ENCODE measurements around the gene HEMK1. TPM values are rescaled to one million over a fixed set of nuclear protein-coding genes. Genes with fewer than 3 reads are reported as not detected.

The HEMK1 gene
- total RNA-seq, 2 experiments from 2014 or later: 49.6 to 50.1 TPM

- H3K27ac Mint-ChIP-seq: peak overlapping the region; percentile 99
- no peaks in the 10 kb centered on the region for H3K27me3 Mint-ChIP-seq
- ChIA-PET POLR2A (interaction anchor here (0.6 to 34.1 kb wide), 6 partner anchors 8 to 779 kb away, joined by 3 to 4963 read pairs (median 231); partner anchors contain the start of genes C3orf18, CISH, CYB561D2 and HEMK1), CTCF (interaction anchor here (1.7 to 21.3 kb wide), 4 partner anchors 9 to 31 kb away, joined by 5 to 854 read pairs (median 174); partner anchors contain the start of genes C3orf18 and HEMK1)
- H3K4me1 Mint-ChIP-seq: peaks cover 55% of the 10 kb centered on the region
- H3K9me3 Mint-ChIP-seq: no peaks in the 10 kb centered on the region
- H3K4me3 Mint-ChIP-seq: peak overlapping the region; percentile 98
- peaks cover 93% of the 10 kb centered on the region for H3K36me3 Mint-ChIP-seq (ENCODE audit: low read depth)
- no peak for DNase-seq
These were observed 36.6 kb downstream of the HEMK1 start for GRCh38 chr3:50605901-50606326.

- ChIA-PET POLR2A (interaction anchor here (0.6 to 34.1 kb wide), 7 partner anchors 8 to 778 kb away, joined by 3 to 4963 read pairs (median 65); partner anchors contain the start of genes C3orf18, CISH, CYB561D2 and HEMK1), CTCF (interaction anchor here (1.7 to 21.3 kb wide), 3 partner anchors 10 to 32 kb away, joined by 5 to 854 read pairs (median 342); partner anchors contain the start of genes C3orf18 and HEMK1)
- peak; percentile 59 for DNase-seq
- Mint-ChIP-seq H3K4me3 (peak overlapping the region; percentile 98), H3K27me3 (no peaks in the 10 kb centered on the region), H3K4me1 (peaks cover 48% of the 10 kb centered on the region), H3K9me3 (no peaks in the 10 kb centered on the region), H3K36me3 (ENCODE audit: low read depth) (peaks cover 99% of the 10 kb centered on the region), H3K27ac (peak overlapping the region; percentile 99)
These were observed 37.3 kb downstream of the HEMK1 start for GRCh38 chr3:50606596-50606995.

- CTCF ChIA-PET: interaction anchor here (1.0 to 21.3 kb wide), 4 partner anchors 17 to 266 kb away, joined by 3 to 854 read pairs (median 172); partner anchors contain the start of genes C3orf18 and HEMK1
- POLR2A ChIA-PET: interaction anchor here (1.4 to 34.1 kb wide), 9 partner anchors 4 to 778 kb away, joined by 3 to 4963 read pairs (median 65); partner anchors contain the start of genes C3orf18, CISH, CYB561D2 and HEMK1
- Mint-ChIP-seq H3K27me3 (no peaks in the 10 kb centered on the region), H3K9me3 (no peaks in the 10 kb centered on the region), H3K4me1 (peaks cover 40% of the 10 kb centered on the region), H3K4me3 (peak overlapping the region; percentile 98), H3K27ac (peak overlapping the region; percentile 99), H3K36me3 (ENCODE audit: low read depth) (peaks cover 98% of the 10 kb centered on the region)
- DNase-seq: peak; percentile 70
These were observed 38.2 kb downstream of the HEMK1 start for GRCh38 chr3:50607271-50608091.

GRCh38 chr3:50608278-50608677, 39.0 kb downstream of the HEMK1 start:
- ChIA-PET POLR2A (interaction anchor here (0.6 to 34.1 kb wide), 9 partner anchors 5 to 1374 kb away, joined by 3 to 4963 read pairs (median 65); partner anchors contain the start of genes C3orf18, CISH, CYB561D2 and HEMK1), CTCF (interaction anchor here (1.0 to 21.3 kb wide), 5 partner anchors 18 to 269 kb away, joined by 3 to 854 read pairs (median 3); partner anchors contain the start of genes C3orf18 and HEMK1)
- Mint-ChIP-seq H3K9me3 (no peaks in the 10 kb centered on the region), H3K4me1 (peaks cover 33% of the 10 kb centered on the region), H3K4me3 (peak overlapping the region; percentile 98), H3K27ac (peak overlapping the region; percentile 99), H3K27me3 (no peaks in the 10 kb centered on the region), H3K36me3 (ENCODE audit: low read depth) (peaks cover 97% of the 10 kb centered on the region)
- no peak for DNase-seq

- H3K36me3 Mint-ChIP-seq (ENCODE audit: low read depth): peaks cover 96% of the 10 kb centered on the region
- no peaks in the 10 kb centered on the region for H3K9me3 Mint-ChIP-seq
- CTCF ChIA-PET: interaction anchor here (1.1 to 21.3 kb wide), 8 partner anchors 8 to 781 kb away, joined by 3 to 854 read pairs (median 8); partner anchors contain the start of genes C3orf18, HEMK1 and RASSF1
- peak overlapping the region; percentile 98 for H3K4me3 Mint-ChIP-seq
- H3K27me3 Mint-ChIP-seq: no peaks in the 10 kb centered on the region
- peaks cover 32% of the 10 kb centered on the region for H3K4me1 Mint-ChIP-seq
- POLR2A ChIA-PET: interaction anchor here (0.8 to 34.1 kb wide), 14 partner anchors 6 to 1678 kb away, joined by 3 to 4963 read pairs (median 8); partner anchors contain the start of genes C3orf18, CISH, CYB561D2 and GLYCTK
- no peak for DNase-seq
- H3K27ac Mint-ChIP-seq: peak overlapping the region; percentile 99
These were observed 39.9 kb downstream of the HEMK1 start for GRCh38 chr3:50609071-50609762.

GRCh38 chr3:50609763-50610085, 40.4 kb downstream of the HEMK1 start:
- POLR2A ChIA-PET: interaction anchor here (0.9 to 34.1 kb wide), 16 partner anchors 6 to 1678 kb away, joined by 3 to 4963 read pairs (median 8); partner anchors contain the start of genes C3orf18, CISH, CYB561D2 and GLYCTK
- H3K27ac Mint-ChIP-seq: peak overlapping the region; percentile 99
- CTCF ChIA-PET: interaction anchor here (1.1 to 21.3 kb wide), 9 partner anchors 9 to 780 kb away, joined by 3 to 854 read pairs (median 8); partner anchors contain the start of genes C3orf18, HEMK1 and RASSF1
- no peaks in the 10 kb centered on the region for H3K27me3 Mint-ChIP-seq
- no peaks in the 10 kb centered on the region for H3K9me3 Mint-ChIP-seq
- peaks cover 94% of the 10 kb centered on the region for H3K36me3 Mint-ChIP-seq (ENCODE audit: low read depth)
- peaks cover 32% of the 10 kb centered on the region for H3K4me1 Mint-ChIP-seq
- DNase-seq: no peak
- H3K4me3 Mint-ChIP-seq: peak overlapping the region; percentile 98

- H3K4me3 Mint-ChIP-seq: peak overlapping the region; percentile 98
- no peaks in the 10 kb centered on the region for H3K27me3 Mint-ChIP-seq
- no peaks in the 10 kb centered on the region for H3K9me3 Mint-ChIP-seq
- peak overlapping the region; percentile 99 for H3K27ac Mint-ChIP-seq
- peak; percentile 68 for DNase-seq
- ChIA-PET POLR2A (interaction anchor here (0.9 to 34.1 kb wide), 16 partner anchors 6 to 1677 kb away, joined by 3 to 4963 read pairs (median 8); partner anchors contain the start of genes C3orf18, CISH, CYB561D2 and DCAF1), CTCF (interaction anchor here (1.1 to 21.3 kb wide), 8 partner anchors 10 to 780 kb away, joined by 3 to 854 read pairs (median 8); partner anchors contain the start of genes C3orf18, HEMK1 and RASSF1)
- peaks cover 87% of the 10 kb centered on the region for H3K36me3 Mint-ChIP-seq (ENCODE audit: low read depth)
- H3K4me1 Mint-ChIP-seq: peaks cover 30% of the 10 kb centered on the region
These were observed 41.1 kb downstream of the HEMK1 start for GRCh38 chr3:50610181-50610971.

- Mint-ChIP-seq H3K27me3 (no peaks in the 10 kb centered on the region), H3K9me3 (no peaks in the 10 kb centered on the region), H3K4me1 (peaks cover 30% of the 10 kb centered on the region), H3K36me3 (ENCODE audit: low read depth) (peaks cover 81% of the 10 kb centered on the region), H3K4me3 (peak overlapping the region; percentile 98), H3K27ac (peak overlapping the region; percentile 99)
- ChIA-PET CTCF (interaction anchor here (0.9 to 21.3 kb wide), 6 partner anchors 9 to 42 kb away, joined by 3 to 854 read pairs (median 20); partner anchors contain the start of genes C3orf18 and HEMK1), POLR2A (interaction anchor here (1.0 to 34.1 kb wide), 15 partner anchors 5 to 1058 kb away, joined by 4 to 4963 read pairs (median 11); partner anchors contain the start of genes C3orf18, CISH, CYB561D2 and DCAF1)
- DNase-seq: no peak
These were observed 41.7 kb downstream of the HEMK1 start for GRCh38 chr3:50610992-50611463.

- peaks cover 33% of the 10 kb centered on the region for H3K4me1 Mint-ChIP-seq
- peak; percentile 99 for DNase-seq
- H3K4me3 Mint-ChIP-seq: peak within 1 kb of the TSS; percentile 98
- POLR2A ChIA-PET: interaction anchor here (0.9 to 34.1 kb wide), 12 partner anchors 8 to 1271 kb away, joined by 3 to 4963 read pairs (median 10); partner anchors contain the start of genes C3orf18, CYB561D2, DCAF1 and HEMK1
- no peaks in the 10 kb centered on the region for H3K9me3 Mint-ChIP-seq
- H3K27me3 Mint-ChIP-seq: no peaks in the 10 kb centered on the region
- CTCF ChIA-PET: interaction anchor here (0.7 to 21.3 kb wide), 9 partner anchors 10 to 779 kb away, joined by 3 to 854 read pairs (median 3); partner anchors contain the start of genes C3orf18, CYB561D2, HEMK1 and NPRL2
- peak within 1 kb of the TSS; percentile 99 for H3K27ac Mint-ChIP-seq
- H3K36me3 Mint-ChIP-seq (ENCODE audit: low read depth): peaks cover 75% of the 10 kb centered on the region
These were observed 42.3 kb downstream of the HEMK1 start, which contains the start of gene CISH for GRCh38 chr3:50611464-50612233. Gene CISH (minus strand): TSS chr3:50611774. CDS start chr3:50611650, 124 bp downstream.

GRCh38 chr3:50612234-50612882, 43.0 kb downstream of the HEMK1 start:
- peaks cover 32% of the 10 kb centered on the region for H3K4me1 Mint-ChIP-seq
- no peaks in the 10 kb centered on the region for H3K9me3 Mint-ChIP-seq
- no peaks in the 10 kb centered on the region for H3K27me3 Mint-ChIP-seq
- peak overlapping the region; percentile 99 for H3K27ac Mint-ChIP-seq
- peaks cover 68% of the 10 kb centered on the region for H3K36me3 Mint-ChIP-seq (ENCODE audit: low read depth)
- DNase-seq: no peak
- peak overlapping the region; percentile 98 for H3K4me3 Mint-ChIP-seq
- POLR2A ChIA-PET: interaction anchor here (0.9 to 34.1 kb wide), 21 partner anchors 8 to 1272 kb away, joined by 3 to 4963 read pairs (median 5); partner anchors contain the start of genes C3orf18, CYB561D2, DCAF1 and DOCK3
- CTCF ChIA-PET: interaction anchor here (0.7 to 21.3 kb wide), 13 partner anchors 10 to 778 kb away, joined by 3 to 854 read pairs (median 4); partner anchors contain the start of genes C3orf18, CYB561D2, HEMK1 and NPRL2
